Ureter (tissue), 1 donor: ENCODE results near the gene HCRT. TPM values are rescaled to one million over a fixed set of nuclear protein-coding genes. Genes with fewer than 3 reads are reported as not detected.
A peak's percentile ranks its signal among the peaks of the same experiment; 100 is the strongest.
"Not testable (repeated sequence)": the region's sequence is repeated elsewhere in the genome, so short reads cannot be mapped to it uniquely, and the experiment has no call there.

Source experiments
- DNase-seq: peaks from one replicate; pipeline ENCODE4 v3.0.0-alpha.2; 2020; ENCODE audit warnings: low spot score
- total RNA-seq: library from RNA; stranded (reverse); gene quantifications from one replicate; pipeline ENCODE4 v1.2.4, GENCODE V29; 2023
- donor health status: DM: yes; HTN: yes; CAD: no.

Gene HCRT
- total RNA-seq, 1 donor from 2014 or later, result not detected

DNA sequence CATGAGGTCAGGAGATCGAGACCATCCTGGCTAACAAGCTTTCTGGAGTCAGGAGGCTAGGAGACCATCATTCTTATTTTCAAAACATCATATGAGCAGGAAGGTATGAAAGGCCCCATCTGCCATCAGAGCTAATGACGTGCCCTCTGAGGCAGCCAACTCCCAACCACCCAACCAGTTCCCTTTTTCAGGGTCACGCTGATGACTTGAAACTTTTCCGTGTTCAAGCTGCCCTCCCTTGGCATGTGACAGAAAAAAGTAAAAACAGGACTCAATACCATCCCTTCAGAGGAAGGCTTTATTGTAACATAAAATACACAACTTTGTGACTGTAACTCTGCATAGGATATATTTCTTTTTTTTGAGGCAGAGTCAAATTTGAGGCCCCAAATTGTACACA lies 13.6 kb upstream of the HCRT start:
- no peak for DNase-seq

DNA sequence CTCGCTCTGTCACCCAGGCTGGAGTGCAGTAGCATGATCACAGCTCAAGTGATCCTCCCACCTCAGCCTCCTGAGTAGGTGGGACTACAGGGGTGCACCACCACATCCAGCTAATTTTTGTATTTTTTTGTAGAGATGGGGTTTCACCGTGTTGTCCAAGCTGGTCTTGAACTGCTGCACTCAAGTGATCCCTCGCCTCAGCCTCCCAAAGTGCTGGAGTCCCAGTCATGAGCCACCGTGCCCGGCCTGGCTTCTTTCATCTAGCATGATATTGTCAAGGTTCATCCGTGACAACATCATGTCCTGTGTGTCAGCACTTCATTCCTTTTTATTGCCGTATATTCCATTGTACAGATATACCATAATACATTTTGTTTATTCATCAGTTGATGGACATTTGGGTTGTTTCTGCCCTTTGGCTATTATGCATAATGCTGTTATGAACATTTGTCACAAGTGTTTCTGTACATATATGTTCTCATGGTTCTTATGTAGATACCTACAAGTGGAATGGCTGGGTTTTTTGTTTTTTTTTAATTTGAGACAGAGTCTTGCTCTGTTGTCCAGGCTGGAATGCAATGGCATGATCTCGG lies 12.4 kb upstream of the HCRT start:
- no peak for DNase-seq

DNA sequence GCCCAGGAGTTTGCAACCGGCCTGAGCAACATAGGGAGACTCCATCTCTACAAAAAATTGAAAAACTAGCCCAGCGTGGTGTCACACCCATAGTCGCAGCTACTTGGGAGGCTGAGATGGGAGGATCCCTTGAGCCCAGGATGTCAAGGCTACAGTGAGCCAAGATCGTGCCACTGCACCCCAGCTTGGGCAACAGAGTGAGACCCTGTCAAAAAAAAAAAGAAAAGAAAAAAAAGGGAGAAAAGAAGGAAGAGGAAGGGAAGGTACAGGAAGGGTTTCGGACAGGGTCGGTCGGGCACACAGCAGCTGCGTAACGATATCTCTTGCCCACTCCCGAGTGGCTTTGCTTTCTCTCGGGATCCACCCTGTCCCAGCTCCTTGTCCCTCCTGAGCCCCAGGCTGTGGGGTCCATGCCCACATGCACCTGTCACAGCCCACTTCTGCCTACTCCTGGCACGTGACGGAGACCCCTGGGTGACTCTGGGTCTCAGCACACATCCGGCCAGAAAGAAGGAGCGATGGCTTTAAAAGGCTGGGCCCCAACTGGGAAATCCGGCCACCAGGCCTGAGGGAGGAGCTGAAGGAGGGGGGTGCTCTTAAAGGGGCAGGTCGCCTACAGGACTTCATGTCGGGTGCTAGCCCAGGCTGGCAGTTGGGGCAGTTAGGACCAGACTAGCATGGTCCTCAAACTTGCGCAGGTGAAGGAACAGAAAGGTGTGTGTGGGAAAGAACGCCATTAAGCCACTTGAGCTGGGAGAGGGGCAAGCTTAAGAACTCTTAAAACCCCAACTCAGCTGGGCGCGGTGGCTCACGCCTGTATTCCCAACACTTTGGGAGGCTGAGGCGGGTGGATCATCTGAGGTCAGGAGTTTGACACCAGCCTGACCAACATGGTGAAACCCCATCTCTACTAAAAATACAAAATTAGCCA lies 9.0 kb upstream of the HCRT start, which contains the start of gene GHDC:
Gene GHDC (minus strand): TSS at position 526 of the 931 bp plus-strand sequence. CDS start 913 bp downstream, outside the sequence.
- peak; percentile 87 for DNase-seq

DNA sequence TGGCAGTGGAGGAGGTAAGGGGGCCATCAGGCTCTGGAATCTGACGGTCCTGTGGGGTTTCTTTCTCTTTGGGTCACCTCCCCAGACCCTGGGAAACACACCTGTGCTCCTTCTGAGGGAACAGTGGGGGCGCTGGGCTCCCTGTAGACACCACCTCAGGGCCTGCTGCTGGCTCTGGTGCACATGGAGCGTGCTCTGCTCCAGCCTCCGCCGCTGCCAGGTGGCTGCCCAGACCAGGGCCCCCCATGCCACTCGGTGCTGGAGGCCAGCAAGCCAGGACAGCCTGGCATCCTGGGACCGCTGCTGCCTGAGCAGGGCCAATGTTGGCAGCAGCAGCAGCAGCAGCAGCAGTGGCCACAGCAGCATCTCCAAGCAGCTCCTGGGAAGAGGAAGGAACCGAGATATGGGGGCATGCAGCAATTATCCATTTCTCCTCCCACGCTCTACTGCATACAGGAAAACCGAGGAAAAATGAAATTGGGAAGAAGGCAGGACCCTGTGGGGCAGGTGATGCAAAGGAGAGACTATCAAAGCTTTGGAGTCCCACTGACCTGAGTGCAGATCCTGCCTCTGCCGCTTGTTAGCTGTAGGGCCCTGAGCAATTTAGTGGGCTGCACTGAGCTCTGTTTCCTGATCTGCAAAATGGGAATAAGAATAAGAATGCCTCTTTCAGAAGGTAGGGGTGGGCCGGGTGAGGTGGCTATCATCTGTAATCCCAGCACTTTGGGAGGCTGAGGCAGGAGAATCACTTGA lies 8.1 kb upstream of the HCRT start:
- no peak for DNase-seq

DNA sequence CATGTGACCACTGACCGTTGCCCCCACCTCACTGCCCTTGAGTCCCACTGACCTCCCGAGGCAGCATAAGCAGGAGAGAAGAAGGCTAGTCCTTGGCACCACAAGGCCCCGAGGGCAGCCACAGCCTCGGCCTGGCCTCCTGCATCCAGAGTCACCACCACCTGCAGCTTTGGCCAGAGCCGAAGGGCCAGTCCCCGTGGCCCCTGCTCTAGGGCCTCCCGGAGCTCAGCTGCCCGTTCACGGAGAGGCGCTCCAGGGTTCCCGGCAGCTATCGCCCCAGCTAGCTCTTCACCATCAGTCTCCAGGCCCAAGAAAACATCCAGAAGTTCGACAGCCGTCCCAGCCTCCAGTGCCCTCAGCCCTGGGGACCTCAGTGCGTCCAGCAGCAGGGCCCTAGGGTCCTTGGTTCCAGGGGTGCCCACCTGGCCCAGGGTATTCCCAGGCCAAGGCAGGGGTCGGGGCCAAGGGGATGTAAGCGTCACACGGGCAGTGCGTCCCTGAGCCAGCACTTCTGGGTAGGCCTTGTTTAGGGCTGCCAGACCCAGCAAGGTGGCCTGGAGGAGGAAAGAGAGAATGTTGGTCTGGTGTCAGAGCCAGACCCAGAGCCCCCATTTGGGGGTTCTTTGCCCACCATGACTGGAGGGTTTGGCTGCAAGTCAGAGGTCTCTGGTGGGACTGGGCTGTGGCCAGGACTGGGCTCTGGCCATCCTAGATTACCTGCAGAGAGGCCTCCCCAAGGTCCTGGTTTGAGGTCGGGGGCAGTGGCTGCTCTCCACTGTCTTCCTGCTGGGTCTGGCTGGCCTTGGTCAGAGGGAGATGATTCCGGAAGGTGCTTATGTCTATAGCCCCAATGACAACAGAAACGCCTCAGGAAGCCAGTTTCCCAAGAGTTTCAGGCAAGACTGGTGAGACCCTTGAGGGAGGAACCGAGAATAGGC lies 7.2 kb upstream of the HCRT start:
- DNase-seq, result no peak

DNA sequence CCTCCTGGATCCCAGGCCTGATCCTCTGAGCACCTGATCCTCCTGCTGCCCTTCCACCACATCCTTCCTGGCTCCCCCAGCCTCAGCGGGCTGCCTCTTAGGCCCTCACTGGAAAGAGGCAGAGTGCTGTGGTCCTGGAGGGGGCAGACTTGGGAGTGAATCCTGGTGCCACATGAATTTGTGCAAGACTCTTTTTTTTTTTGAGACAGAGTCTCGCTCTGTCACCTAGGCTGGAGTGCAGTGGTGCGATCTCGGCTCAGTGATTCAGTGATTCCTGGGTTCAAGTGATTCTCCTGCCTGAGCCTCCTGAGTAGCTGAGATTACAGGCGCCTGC lies 6.0 kb upstream of the HCRT start:
- no peak for DNase-seq

DNA sequence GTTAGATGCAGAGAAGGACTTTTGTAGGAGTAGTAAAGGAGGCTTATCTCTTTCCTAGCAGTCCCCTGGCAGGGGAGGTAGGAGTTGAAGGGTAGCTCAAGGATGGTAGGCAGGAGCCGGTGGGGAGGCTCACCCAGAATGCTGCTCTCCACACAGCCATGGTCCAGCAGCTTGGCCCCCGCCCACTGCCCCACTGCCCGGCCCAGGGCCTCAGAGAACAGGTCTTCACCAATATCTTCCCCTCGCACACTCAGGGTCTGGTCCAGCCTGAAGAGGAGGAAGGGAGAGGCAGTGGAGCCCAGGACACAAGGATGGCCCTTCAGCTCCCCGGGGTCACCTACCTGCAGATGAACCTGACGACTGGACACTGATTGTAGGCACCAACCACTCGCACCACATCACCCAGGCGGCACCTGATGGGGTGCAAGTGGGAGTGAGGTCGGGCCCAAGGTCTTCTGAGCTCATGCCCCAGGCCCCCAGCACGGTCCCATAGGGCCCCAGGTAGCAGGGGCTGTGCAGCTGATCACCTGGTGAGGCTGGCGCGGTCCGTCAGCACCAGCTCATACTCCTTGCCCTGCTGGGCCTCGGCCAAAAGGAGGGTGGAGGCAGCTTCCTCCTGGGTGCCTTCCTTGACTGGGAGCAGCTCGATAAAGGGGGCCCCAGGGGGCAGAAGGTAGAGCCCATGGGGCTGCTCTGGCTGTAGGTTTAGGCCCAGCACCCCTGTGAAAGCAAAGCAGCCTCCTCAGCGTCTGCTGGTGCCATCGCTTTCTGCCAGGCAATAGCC lies 5.4 kb upstream of the HCRT start:
- DNase-seq, result no peak

DNA sequence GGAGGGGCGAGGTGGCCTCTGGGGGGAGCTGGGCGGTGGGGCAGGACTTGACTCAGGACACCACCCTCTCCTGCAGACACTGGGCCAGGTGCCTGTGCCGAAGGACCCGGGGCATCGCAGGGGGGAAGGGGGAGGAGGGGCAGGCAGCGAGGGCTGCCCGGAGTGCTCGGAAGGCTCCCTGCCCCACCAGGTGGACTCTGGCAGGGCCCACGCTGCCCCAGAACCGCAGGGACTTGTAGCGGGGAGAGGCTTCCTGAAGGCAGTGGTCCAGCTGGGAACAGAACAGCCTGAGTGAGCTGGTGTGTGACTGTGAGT lies 4.4 kb upstream of the HCRT start:
- DNase-seq, result no peak

DNA sequence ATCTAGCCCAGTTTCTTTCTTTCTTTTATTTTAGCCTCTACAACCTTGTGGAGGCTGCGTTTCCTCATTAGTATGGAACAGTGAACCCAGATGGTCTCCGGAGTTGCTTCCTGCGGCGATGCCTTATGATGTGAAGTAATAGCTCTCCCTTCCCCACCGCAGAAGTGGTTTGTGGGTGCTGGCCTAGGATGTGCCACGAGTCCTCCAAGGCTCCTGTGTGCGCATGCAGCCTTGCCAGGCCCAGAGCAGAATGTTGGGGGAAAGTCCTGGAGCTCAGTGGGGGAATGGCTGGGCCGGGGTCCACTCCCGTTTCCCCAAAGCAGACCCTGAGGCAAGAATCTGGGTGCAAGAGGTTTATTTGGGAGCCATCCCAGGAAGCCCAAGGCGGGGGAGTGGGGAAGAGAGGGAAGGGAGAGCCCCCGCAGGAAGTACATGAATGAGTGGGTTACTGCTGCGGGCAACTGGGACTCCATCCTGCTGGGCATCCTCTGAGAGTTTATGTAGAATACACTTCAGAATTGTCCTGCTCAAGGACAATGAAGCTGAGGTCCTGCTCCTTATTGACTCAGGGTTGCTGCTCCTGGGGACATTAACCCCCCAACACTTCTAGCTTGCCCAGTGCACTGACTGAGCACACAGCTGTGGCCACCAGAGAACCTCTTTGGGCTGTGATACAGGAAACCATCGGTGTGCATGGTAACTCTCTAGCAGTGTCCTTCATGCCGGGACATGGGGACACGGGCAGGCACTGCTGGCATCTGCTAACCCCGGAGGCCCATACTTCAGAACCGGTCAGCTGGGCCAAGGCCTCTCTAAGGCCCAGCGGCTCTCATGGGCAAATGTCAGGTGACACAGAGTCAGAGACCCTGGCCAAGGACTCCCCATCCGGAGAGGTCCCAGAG lies 3.7 kb upstream of the HCRT start:
- DNase-seq, result no peak

DNA sequence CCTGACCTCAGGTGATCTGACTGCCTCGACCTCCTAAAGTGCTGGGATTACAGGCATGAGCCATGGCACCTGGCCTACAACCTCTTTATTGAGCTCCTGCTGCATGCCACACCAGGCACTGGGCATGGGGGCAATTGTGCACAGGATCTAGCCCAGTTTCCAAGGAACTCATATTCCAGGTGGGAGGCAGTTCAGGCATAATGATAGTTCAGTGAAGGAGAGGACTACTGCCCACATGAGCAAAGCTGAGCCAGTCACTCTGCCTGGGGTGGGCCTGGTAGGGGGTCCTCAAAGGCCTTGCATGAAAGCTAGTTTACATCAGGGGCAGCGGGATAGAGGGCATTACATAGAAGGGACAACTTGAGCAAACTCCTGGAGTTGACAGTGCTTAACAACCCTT lies 2.6 kb upstream of the HCRT start:
- no peak for DNase-seq

DNA sequence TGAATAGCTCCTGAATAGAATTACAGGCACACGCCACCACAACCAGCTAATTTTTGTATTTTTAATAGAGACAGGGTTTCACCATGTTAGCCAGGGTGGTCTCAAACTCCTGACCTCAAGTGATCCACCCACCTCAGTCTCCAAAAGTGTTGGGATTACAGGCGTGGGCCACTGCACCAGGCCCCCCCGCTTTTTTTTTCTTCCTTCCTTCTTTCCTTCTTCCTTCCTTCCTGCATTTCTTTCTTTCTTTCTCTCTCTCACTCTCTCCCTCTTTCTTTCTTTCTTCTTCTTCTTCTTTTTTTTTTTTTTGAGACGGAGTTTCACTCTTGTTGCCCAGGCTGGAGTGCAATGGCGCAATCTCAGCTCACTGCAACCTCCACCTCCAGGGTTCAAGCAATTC lies 939 bp upstream of the HCRT start:
- DNase-seq, result not testable (repeated sequence)

DNA sequence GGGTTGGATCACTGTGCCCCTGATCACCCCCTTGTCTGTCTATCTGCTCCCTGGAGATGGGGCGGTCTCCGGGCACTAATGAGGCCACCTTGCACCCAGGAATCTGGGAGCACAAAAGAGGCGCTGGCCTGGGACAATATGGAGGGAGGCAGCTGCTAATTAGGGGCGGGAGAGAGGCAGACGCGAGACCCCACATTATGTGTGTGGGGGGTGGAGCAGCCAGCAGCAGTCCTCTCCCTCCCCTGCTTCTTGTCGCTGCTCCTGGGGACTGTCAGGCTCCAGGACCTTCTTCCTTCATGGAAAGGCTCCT lies 324 bp upstream of the HCRT start:
- no peak for DNase-seq

DNA sequence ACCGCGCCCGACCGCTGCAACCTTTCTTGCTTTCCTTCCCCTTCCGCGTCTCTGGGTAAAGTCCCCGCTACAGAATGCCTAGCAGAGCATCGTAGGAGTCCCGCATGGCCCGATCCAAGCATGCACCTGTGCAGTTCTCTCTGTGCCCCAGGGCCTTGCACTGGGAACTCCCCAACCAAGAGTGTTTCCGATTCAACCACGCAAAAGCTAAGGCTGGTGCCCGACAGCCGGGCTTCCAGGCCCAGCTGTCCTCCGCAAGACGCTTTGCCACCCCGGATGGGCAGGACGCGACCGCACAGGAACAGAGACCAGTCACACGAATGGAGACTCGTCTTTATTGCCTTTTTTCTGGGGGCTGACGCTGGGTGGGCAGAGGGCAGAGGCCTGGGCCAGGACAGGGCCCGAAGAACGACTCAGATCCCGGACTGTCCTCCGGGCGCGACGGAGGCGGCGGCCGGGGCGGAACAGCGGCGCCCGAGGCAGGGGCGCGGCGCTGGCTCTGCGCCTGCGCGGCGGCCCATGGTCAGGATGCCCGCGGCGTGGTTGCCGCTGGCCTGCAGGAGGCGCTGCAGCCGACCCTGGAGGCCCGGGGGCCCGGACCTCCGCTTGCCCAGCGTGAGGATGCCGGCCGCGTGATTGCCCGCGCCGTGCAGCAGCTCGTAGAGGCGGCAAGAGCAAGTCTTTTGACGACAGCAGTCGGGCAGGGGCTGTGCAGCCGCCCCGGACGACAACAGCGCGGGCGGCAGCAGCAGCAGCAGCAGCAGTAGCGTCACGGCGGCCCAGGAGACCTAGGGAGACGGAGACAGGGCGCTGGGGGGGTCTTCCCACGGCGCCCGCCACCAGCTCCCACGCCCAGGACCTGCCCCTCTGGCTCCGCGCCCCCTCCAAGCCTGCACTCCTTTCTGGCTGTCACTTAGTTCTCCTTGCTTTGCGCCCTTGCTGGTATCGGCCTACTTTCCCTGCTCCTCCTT lies 1.2 kb downstream of the HCRT start:
- no peak for DNase-seq

DNA sequence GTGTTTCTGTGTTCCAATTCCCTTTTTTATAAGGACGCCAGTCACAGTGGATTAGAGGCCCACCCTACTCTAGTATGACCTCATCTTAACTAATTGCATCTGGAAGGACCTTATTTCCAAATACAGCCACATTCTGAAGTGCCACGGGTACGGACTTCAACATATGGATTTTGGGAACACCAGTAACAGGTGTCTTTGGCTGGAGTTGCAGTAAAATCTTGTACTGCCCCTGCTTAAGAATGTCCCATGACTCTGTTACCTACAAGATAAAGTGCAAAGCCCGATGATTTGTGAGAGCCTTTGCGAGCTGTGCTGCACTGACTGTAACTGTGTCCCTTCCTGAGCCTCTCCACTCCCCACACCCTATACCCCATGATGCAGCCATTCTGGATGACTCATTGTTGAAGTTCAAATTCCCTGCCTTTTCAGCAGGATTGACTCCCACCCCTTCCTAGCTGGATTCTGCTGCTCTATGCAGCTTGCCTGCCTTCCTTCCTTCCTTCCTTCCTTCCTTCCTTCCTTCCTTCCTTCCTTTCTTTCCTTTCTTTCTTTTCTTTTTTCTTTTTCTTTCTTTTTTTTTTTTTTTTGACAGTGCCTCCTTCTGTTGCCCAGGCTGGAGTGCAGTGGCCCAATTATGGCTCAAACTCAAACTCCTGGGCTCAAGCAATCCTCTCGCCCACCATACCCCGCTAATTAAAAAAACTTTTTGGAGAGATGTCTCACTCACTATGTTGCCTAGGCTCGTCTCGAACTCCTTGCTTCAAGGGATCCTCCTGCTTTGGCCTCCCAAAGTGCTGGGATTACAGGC lies 2.1 kb downstream of the HCRT start:
- DNase-seq, result no peak

DNA sequence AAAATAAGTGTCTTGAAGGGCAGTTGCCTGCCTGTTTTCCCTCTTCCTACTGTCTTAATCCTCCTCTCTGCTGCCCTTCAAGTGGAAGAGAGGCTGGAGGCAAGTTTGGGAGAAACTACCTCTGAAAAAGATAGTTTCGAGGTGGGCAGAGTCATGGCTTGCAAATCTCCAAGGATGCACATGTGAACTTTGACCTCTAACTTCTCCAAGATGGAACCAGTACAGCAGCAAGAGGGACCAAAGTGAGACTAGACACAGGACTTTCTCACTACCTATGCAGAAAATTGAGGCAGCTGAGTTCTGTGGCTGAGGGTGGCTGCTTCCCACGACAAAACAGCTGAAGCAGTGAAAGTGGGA lies 3.4 kb downstream of the HCRT start:
- no peak for DNase-seq

DNA sequence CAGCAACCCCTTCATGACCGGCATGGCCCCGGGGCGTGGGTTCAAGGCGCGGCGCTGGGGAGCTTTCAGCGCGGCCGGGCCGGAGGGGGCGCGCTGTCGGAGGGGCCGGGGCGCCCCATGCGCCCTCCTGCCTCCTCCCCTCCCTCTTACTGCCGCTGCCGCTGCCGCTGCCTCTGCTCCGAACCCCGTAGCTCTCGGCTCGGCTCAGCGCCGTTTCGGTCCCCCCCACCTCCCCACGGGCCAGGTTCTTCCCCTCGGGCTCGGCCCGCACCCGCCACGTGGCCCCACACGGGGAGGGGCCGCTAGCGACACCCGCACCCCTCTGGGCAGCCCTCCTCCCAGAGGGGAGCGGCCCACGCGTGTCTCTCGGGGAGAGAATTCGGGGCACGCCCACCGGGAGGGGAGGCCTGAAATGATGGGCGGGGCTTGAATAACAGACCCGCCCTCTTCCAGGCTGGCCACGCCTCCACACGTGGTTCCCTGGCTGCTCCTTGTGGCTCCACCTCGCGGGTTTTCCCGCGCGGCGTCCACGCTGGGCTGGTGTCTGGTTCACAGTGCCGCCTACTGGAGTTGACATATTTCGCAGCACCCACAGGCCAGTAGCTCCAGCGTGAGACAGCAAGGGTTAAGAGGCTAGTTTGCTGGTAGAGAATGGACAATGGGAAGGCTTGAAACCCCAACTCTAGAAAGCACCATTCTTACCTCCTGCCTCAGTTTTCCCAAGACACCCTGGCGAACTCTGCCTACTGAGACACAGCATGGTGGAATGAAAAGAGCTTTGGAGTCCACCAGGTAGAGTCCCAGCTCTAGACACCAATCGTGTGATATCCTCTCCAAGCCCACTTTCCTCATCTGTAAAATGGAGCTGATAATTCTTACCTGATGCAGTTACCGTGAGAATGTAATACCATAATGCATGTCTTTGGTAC lies 4.1 kb downstream of the HCRT start, which contains the start of gene KCNH4:
Gene KCNH4 (minus strand): TSS at position 221 of the 929 bp plus-strand sequence. CDS start 197 bp downstream, at position 24.
- peak; percentile 82 for DNase-seq
